ENCODE measurements around the gene CHCHD3.
A peak's percentile ranks its signal among the peaks of the same experiment; 100 is the strongest.

The CHCHD3 gene

DNA sequence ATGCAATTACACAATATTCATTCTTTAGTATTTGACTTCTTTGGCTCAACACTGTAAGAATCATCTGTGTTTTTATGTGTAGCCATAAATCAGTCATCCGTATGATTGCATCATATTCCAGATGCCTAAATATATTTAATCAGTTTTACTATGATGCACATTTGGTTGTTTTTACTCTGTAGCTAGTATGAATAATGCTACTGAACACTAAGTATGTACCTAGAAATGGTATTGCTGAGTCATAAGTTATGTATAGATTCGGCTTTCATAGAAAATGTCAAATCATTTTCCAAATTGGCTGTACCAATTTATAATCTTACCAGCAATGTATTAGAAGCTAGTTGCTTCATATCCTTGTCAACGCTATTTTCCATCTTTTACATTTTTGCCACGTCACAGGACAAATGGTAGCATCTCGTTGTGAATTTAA, 308.3 kb downstream of the CHCHD3 start:
- no peaks in the 10 kb centered on the region for H3K79me2 ChIP-seq (ENCODE audit: insufficient read depth, low read length)
- H3K36me3 ChIP-seq (ENCODE audit: insufficient read depth, low read length) = no peaks in the 10 kb centered on the region
- H4K20me1 ChIP-seq (ENCODE audit: insufficient read depth, low read length, poor library complexity, severe bottlenecking) = no peaks in the 10 kb centered on the region
- no peak overlapping the region for H3K9ac ChIP-seq (ENCODE audit: low read depth, low read length, poor library complexity, severe bottlenecking)
- H3K9me3 ChIP-seq (ENCODE audit: insufficient read depth, low read depth, low read length) = peaks cover 7% of the 10 kb centered on the region; the same call in 1 of the 2 replicates
- H3K9me2 ChIP-seq (replicated peaks; ENCODE audit: low read depth, low read length) = no peaks in the 10 kb centered on the region
- no peak for TF ChIP-seq EZH2phosphoT487 (IDR thresholded peaks at IDR 0.05; ENCODE audit: borderline replicate concordance)
- TF ChIP-seq, protein P1, sequence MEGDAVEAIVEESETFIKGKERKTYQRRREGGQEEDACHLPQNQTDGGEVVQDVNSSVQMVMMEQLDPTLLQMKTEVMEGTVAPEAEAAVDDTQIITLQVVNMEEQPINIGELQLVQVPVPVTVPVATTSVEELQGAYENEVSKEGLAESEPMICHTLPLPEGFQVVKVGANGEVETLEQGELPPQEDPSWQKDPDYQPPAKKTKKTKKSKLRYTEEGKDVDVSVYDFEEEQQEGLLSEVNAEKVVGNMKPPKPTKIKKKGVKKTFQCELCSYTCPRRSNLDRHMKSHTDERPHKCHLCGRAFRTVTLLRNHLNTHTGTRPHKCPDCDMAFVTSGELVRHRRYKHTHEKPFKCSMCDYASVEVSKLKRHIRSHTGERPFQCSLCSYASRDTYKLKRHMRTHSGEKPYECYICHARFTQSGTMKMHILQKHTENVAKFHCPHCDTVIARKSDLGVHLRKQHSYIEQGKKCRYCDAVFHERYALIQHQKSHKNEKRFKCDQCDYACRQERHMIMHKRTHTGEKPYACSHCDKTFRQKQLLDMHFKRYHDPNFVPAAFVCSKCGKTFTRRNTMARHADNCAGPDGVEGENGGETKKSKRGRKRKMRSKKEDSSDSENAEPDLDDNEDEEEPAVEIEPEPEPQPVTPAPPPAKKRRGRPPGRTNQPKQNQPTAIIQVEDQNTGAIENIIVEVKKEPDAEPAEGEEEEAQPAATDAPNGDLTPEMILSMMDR (conservative IDR thresholded peaks at IDR 0.05; ENCODE audit: low read length) = no peak
- no peak overlapping the region for H3K4me2 ChIP-seq (ENCODE audit: low read depth, low read length, poor library complexity, severe bottlenecking)
- no peak overlapping the region for H2AFZ ChIP-seq (ENCODE audit: low read length)
- H3K27me3 ChIP-seq (ENCODE audit: insufficient read depth, low read length, poor library complexity, severe bottlenecking) = no peaks in the 10 kb centered on the region
- H3K4me3 ChIP-seq (ENCODE audit: low read length, poor library complexity, severe bottlenecking) = no peak overlapping the region
- no peaks in the 10 kb centered on the region for H3F3A ChIP-seq (ENCODE audit: low read depth)
- H3K4me1 ChIP-seq (ENCODE audit: insufficient read depth, low read length, poor library complexity, severe bottlenecking) = no peaks in the 10 kb centered on the region

DNA sequence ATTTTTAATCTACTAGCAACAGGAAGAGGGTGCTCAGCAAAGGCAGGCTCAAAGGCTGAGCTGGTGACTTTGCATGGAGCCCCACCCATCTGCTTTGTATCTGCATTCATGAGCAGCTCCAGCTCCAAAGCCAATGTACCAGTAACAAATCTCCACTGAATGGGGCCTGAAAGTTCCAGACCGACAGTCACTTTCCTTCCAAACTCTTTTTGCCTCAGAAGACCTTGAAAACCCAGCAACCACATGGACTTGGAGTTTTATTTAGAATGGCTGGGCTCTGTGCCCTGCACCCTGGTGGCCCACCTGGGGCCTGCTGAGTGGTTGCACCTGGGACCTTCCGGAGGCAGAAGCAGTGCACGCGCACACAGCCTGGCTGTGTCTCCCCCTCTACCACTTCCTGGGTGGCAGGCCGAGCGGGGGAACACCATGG, 310.6 kb downstream of the CHCHD3 start:
- Histone ChIP-seq H3K4me2 (ENCODE audit: low read depth, low read length, poor library complexity, severe bottlenecking) (no peak overlapping the region), H3K36me3 (ENCODE audit: insufficient read depth, low read length) (no peaks in the 10 kb centered on the region), H3K9me3 (ENCODE audit: insufficient read depth, low read depth, low read length) (peaks cover 7% of the 10 kb centered on the region; the same call in 1 of the 2 replicates), H3K79me2 (ENCODE audit: insufficient read depth, low read length) (no peaks in the 10 kb centered on the region), H3K9ac (ENCODE audit: low read depth, low read length, poor library complexity, severe bottlenecking) (no peak overlapping the region), H4K20me1 (ENCODE audit: insufficient read depth, low read length, poor library complexity, severe bottlenecking) (no peaks in the 10 kb centered on the region), H3K4me3 (ENCODE audit: low read length, poor library complexity, severe bottlenecking) (no peak overlapping the region), H3K27me3 (ENCODE audit: insufficient read depth, low read length, poor library complexity, severe bottlenecking) (no peaks in the 10 kb centered on the region), H3K9me2 (replicated peaks; ENCODE audit: low read depth, low read length) (no peaks in the 10 kb centered on the region), H3F3A (ENCODE audit: low read depth) (no peaks in the 10 kb centered on the region), H3K4me1 (ENCODE audit: insufficient read depth, low read length, poor library complexity, severe bottlenecking) (no peaks in the 10 kb centered on the region), H2AFZ (ENCODE audit: low read length) (no peak overlapping the region)
- no peak for TF ChIP-seq EZH2phosphoT487 (IDR thresholded peaks at IDR 0.05; ENCODE audit: borderline replicate concordance)
- TF ChIP-seq, protein P1 (conservative IDR thresholded peaks at IDR 0.05; ENCODE audit: low read length) = peak; percentile 27; the same call in 1 of the 2 replicates

DNA sequence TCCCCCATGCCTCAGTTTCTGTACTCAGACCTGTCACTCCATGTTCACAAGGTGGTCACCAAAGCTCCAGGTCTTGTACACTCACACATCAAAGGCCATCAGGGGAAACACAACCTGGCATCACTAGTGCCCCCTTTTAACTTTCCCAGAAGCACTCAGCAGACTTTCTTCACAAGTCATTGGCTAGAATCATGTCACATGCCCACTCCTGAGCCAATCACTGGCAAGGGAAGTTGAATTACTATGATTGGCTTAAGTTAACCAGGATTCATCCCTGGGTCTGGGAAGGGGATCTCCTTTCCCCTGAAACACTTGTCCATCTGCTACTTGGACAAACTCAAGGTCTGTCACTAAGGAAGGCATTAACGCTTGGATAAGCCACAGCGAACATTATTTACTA, 311.8 kb downstream of the CHCHD3 start:
- Histone ChIP-seq H3K9me3 (ENCODE audit: insufficient read depth, low read depth, low read length) (peaks cover 7% of the 10 kb centered on the region; the same call in 1 of the 2 replicates), H3K36me3 (ENCODE audit: insufficient read depth, low read length) (no peaks in the 10 kb centered on the region), H3K4me2 (ENCODE audit: low read depth, low read length, poor library complexity, severe bottlenecking) (no peak overlapping the region), H3K9ac (ENCODE audit: low read depth, low read length, poor library complexity, severe bottlenecking) (no peak overlapping the region), H4K20me1 (ENCODE audit: insufficient read depth, low read length, poor library complexity, severe bottlenecking) (no peaks in the 10 kb centered on the region), H3K27me3 (ENCODE audit: insufficient read depth, low read length, poor library complexity, severe bottlenecking) (no peaks in the 10 kb centered on the region), H3K79me2 (ENCODE audit: insufficient read depth, low read length) (no peaks in the 10 kb centered on the region), H3K4me3 (ENCODE audit: low read length, poor library complexity, severe bottlenecking) (no peak overlapping the region), H3F3A (ENCODE audit: low read depth) (no peaks in the 10 kb centered on the region), H3K9me2 (replicated peaks; ENCODE audit: low read depth, low read length) (no peaks in the 10 kb centered on the region), H2AFZ (ENCODE audit: low read length) (no peak overlapping the region), H3K4me1 (ENCODE audit: insufficient read depth, low read length, poor library complexity, severe bottlenecking) (no peaks in the 10 kb centered on the region)
- TF ChIP-seq EZH2phosphoT487 (IDR thresholded peaks at IDR 0.05; ENCODE audit: borderline replicate concordance) = no peak
- TF ChIP-seq, protein P1 (conservative IDR thresholded peaks at IDR 0.05; ENCODE audit: low read length) = no peak
